Neural cell (in vitro differentiated cells): ENCODE data around the gene UGT1A4.

Experiments used
- CTCF ChIP-seq: fragments of 450-650 bp; IDR thresholded peaks from 2 replicates; pipeline ENCODE4 v1.5.1; 2014; ENCODE audit warnings: antibody characterized with exemption, mild to moderate bottlenecking, moderate library complexity; ENCODE audit not compliant: poor library complexity, severe bottlenecking
- POLR2AphosphoS5 ChIP-seq: IDR thresholded peaks from 2 replicates; pipeline ENCODE4 v1.6.1; 2012
- REST ChIP-seq: IDR thresholded peaks from 2 replicates; pipeline ENCODE4 v1.6.1; 2012; ENCODE audit warnings: borderline replicate concordance

- TF ChIP-seq POLR2AphosphoS5: no peak
- no peak for TF ChIP-seq CTCF
- no peak for TF ChIP-seq REST
Observed at GRCh38 chr2:233689031-233689430, 29.5 kb upstream of the UGT1A4 start.
